Left colon (tissue), 2 donors: ENCODE results near the gene DNAJB13. TPM values are rescaled to one million over a fixed set of nuclear protein-coding genes. Genes with fewer than 3 reads are reported as not detected.

ENCODE experiments used
- ATAC-seq: fragments of 200-7000 bp; cut with Tn5 transposase; one replicate; pipeline ENCODE4 v1.9.1; 2020; ENCODE audit warnings: mild to moderate bottlenecking, moderate library complexity
- DNase-seq, 2 donors: peaks; one replicate each; pipeline ENCODE4 v3.0.0-alpha.2; 2020
- intact Hi-C, 2 donors: fragments of 100-400 bp; cut with DNase I in 1 of 2; cut with micrococcal nuclease in 1 of 2; formaldehyde crosslinking; loops; one replicate each; pipeline versions ENCODE4 v1.11.2 to v1.14.0; 2022; cut with DNase I, micrococcal nuclease
- total RNA-seq, 2 donors: library from RNA; stranded (reverse); fragmentation: NEBNext Ultra II Directional; extraction: Animal tissue kit (Norgen Biotek cat#: 25700); gene quantifications; one replicate each; pipeline ENCODE4 v1.2.1, GENCODE V29; 2021
- donor health status: DM: no; HTN: no; CAD: no.
- donor health status: DM: yes; HTN: yes; CAD: no.

The DNAJB13 gene
- total RNA-seq, 2 donors from 2014 or later: not detected

DNA sequence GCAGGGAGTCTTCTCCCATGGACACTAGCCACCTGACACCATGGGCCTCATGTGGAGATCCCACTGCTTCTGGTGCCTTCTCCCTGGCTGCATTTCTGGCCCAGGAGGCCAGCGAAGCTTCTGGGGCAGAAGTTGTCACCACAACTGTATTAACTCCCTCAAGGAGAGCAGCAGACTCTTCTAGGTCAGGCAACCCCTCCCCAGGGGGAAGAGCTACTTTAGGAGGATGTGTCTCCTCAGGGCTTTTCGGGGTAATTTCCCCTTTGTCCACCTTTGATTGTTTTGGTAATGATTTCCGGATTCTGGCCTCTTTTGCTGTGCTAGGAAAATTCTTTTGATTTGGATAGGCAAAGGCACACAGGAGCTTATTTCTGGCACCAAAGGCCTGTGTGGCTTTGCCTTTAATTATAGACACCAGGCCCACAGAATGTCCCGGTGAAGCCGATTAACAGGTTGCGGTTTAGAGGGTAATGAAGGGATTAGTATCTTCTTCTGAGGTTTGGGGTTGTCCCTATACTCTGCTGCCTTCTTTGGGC is 40.7 kb downstream of the DNAJB13 start:
- intact Hi-C loops: no loop called here
- peak in 1 of 2 donors; percentile 10 for DNase-seq
- no peak for ATAC-seq

GRCh38 chr11:73995247-73995646 is 44.4 kb downstream of the DNAJB13 start:
- ATAC-seq (peak; percentile 27), DNase-seq (no peak)
- intact Hi-C loops: no loop called here

DNA sequence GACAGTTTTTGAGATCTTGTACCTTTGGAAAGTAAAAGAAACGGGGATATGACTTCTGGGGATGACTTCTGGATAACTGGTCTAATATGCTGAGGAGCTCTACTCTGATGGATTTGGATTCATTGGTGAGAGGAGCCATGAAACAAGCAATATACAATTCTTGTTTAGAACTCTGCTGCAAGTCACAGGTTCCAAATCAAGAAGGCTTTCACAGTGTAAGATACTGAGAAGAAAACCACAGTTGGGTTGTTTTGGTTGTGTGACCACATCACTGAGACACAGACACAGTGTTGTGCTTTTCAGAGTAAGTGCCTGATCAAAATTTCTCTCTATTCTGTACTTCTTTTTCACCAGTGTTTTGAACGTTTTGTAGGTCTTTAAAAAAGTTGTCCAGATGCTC is 44.9 kb downstream of the DNAJB13 start:
- intact Hi-C loops: no loop called here
- DNase-seq: no peak
- ATAC-seq: peak; percentile 10

DNA sequence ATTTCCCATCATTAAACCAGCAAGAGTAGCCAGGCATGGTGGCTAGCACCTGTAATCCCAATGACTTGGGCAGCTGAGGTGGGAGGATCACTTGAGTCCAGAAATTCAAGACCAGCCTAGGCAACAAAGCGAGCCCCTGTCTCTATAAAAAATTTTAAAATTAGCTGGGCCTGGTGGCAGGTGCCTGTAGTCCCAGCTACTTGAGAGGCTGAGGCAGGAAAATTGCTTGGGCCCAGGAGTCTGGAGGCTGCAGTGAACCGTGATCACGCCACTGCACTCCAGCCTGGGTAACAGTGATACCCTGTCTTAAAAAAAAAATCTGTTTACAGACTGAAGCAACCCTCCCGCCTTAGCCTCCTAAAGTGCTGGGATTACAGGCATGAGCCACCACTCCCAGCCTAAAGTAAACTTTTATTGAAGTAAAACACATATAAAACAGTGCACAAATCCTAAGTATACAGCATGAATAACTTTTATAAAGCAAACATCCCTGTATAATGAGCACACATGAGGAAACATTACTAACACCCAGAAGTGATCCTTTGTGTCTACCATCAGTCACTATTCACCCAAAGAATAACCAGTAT is 45.4 kb downstream of the DNAJB13 start:
- peak; percentile 96 for ATAC-seq
- intact Hi-C loops: no loop called here
- DNase-seq: peak in 1 of 2 donors; percentile 24

DNA sequence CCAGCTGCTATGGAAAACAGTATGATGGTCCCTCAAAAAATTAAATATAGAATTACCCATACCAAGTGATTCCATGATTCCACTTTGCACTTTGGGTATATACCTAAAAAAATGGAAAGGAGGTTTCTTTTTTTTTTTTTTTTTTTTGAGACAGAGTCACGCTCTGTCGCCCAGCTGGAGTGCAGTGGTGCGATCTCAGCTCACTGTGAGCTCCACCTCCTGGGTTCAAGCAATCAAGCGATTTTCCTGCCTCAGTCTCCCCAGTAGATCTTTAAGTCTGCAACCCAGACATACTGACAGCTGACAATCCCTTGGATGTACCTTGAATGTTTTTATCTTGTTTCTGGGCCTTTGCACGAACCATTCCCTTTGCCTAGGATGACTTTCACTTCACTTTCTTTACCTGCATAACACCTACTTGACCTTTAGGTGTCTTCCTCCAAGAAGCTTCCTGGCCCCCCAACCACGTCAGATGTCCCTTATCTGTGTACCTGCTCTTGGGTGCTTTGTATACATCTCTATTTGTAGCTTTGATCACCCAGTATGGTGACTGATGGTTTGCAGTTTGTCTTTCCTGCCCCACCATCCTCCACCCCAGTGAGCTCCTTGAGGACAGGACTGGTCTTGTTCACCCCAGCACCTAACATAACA is 46.4 kb downstream of the DNAJB13 start:
- no peak for ATAC-seq
- DNase-seq: peak in 1 of 2 donors; percentile 10
- intact Hi-C loops: no loop called here

- peak in 1 of 2 donors; percentile 15 for DNase-seq
- ATAC-seq: no peak
- intact Hi-C loops: no loop called here
Measured at GRCh38 chr11:73998846-73999575, 48.2 kb downstream of the DNAJB13 start.

GRCh38 chr11:73999581-74000306 is 48.9 kb downstream of the DNAJB13 start:
- ATAC-seq: no peak

GRCh38 chr11:74000307-74001133 is 49.7 kb downstream of the DNAJB13 start:
- ATAC-seq: no peak
- intact Hi-C loops: no loop called here
- DNase-seq: peak in 1 of 2 donors; percentile 2

More at GRCh38 chr11:73999581-74000306, 48.9 kb downstream of the DNAJB13 start:
- intact Hi-C loops: no loop called here
- DNase-seq: peak in 1 of 2 donors; percentile 4

DNA sequence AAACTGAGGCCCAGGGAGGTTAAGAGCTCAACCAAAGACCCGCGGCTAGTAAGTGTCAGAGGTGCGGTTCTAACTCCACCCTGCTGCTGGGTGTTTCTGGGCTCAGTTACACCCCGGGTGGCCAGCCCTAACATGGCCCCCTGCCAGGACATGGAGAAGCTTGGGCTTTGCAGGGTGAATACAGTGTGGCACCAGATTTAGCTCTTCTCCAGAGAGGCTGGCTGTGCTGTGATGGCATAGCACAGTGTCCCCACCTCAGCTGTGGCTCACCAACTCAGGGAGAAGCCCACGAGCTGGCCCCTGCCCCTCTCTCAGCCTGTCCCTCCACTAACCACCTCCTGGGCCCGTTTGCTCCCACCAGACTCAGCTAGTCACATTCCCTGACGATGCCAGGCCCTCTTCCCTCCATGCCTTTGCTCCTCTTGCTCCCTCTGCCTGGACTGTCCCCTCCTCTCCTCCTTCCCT is 51.0 kb downstream of the DNAJB13 start:
- intact Hi-C loops: no loop called here
- ATAC-seq: no peak
- peak in 1 of 2 donors; percentile 12 for DNase-seq

GRCh38 chr11:74002832-74003231 is 52.0 kb downstream of the DNAJB13 start:
- no peak for ATAC-seq

DNA sequence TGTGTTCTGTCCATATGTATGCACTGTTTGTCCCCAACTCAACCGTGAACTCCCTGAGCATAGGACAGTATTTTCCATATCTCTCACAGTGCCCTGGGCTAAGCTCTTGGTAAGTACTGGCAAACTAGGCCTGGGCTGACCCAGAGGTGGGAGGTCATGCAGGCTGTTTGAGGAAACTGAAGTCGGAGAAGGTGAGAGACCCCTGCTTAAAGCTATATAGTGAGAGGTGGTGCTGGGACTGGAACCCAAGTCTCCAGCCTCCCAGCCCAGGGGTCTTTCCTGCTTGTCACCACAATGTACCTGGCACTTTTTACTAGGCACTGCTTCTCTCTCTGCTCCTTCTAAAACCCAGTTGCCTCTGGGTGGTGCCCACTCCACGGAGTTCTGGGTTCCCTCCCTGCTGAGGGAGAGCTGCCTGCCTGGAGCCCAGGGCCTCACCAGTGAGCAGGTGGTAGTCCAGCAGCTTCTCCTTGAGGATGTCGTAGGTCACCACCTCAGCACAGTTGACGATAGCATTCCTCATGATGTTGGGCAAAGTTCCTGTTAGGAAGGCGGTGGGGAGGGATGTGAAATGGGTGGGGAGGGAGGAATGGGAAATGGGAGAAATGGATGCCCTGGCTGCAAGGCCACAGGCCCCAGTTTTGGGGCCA is 53.3 kb downstream of the DNAJB13 start:
- DNase-seq (no peak), ATAC-seq (no peak)
- intact Hi-C loops: no loop called here

More at GRCh38 chr11:74002832-74003231, 52.0 kb downstream of the DNAJB13 start:
- no peak for DNase-seq
- intact Hi-C loops: no loop called here

DNA sequence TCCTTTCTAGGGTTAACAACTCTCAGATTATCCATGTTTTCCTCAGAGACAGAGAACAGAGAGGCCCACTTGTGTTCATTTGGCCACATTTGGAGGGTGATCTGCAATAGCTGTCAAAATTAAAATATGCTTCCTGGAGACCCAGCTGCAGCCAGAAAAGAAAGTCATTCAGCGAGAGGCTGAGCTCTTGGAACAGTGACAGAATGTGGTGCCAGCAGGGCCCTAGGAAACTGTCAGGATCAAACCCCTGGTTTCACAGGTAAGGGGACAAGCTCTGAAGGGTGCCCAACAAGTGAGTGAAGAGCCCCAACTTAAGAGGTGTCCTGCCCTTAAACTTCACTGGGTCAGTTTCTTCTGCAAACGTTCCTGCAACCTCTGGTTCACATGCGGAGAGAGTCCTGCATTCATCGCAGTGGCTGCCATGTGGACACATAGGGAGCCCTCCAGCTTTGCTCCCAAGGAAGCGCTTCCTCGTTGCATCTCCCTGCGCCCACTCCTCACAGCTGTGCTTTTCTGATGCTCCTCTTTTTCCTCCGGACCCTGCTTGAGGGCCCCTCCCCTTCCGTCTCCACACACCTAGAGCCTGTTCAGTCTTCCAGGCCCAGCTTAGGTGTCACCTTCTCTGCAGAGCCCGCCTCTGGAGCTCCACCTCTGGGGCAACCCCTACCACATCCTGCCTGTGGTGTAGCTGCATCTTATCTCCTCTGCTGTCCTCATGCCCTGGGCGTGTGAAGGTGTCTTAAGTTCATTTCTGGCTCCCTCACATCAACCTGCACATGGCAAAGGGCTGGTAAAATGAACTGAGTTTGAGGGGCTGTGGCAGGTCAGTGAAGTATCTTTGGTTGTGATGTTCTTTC is 54.2 kb downstream of the DNAJB13 start:
- ATAC-seq: peak; percentile 60

DNA sequence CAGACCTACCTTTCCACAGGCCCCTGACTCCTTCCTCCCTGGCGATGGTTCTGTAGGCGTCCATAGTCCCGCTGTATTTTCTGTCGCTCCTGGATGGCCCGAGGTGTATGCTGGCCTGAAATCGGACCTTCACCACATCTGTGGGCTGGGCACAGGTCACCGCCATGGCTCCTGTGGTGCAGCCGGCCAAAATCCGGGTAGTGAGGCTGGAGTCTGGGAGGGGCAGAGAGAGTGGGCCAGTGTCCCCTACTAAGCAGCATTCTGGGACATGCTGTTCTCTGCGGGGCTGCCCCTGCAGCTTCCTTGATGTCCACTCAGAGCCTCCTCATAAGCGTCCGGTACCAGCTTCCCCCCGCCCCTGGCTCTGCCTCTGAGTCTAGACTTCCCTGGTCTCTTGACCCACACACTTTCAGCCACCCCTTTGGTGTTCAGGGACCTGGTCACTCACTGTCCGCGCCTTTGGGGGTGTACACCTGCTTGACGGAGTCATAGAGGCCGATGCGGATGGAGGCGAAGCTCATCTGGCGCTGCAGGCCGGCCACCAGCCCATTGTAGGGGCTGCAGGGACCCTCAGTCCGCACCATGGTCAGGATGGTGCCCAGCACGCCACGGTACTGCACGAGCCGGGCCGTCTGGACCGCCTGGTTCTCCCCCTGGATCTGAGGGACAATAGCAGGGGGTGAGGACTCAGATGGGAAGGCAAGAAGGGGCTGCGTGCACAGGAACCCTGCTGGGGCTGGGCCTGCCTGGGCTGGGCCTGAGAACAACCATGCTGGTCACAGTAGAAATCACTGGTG is 55.1 kb downstream of the DNAJB13 start:
- intact Hi-C loops: no loop called here
- DNase-seq: no peak
- ATAC-seq: no peak

More for the DNA sequence above, 54.2 kb downstream of the DNAJB13 start:
- intact Hi-C loops: no loop called here
- peak in 1 of 2 donors; percentile 46 for DNase-seq

DNA sequence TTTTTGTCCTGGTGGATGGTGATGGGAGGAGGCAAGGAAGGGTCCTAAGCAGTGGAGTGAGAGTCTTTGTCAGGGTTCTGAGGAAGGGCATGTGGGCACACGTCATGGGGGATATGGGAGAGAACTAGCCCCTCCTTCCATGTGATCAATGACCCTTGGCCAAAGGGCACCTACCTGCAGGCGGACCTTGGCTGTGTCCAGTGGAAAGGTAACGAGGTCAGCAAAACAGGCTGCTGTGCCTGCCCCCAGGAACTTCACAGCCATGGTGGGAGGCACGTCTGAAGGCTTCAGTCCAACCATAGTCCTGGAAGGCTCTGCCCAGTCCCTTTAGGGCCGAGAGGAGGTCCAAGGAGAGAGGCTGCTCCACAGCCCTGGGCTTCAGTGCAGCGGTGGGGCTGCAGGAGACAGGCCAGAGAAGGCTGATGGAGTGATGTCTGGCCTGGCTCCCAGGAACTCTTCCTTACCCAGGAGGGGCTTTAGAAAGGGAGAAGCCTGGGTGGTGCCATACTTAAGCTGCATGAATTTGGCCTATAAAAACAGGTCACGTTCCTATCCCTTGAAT is 56.0 kb downstream of the DNAJB13 start:
- DNase-seq (no peak), ATAC-seq (no peak)
- intact Hi-C loops: no loop called here

DNA sequence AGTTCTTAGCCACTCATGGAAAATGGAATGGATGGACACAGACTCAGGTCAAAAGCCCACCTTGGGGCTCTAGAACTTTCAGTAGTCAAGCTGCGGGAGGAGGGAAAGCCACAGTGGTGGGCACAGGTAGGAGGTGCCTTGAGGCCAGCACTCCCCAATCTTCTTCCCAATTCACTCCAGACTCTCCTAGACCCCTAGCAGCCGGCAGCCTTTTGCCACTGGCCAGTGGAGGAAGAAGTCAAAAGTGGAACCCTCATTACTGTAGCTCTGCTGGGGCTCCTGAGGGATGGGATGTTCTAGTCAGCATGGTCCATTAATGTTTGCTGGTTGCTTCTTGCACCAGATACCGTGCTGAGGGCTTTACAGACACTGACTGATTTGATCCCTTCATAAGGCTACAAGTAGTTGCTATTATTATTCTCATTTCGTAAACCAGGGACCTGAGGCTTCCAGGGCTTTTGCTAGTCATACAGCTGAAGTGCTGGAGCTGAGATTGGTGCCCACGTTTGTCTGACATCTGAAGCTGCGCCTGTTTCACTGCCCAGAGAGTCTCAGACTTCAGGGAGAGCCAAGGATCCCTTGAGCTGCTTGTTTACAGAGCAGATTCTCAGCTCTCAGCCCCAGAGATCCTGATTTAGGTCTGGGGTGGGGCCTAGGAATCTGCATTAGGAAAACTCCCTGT is 57.0 kb downstream of the DNAJB13 start:
- DNase-seq: no peak
- intact Hi-C loops: no loop called here
- no peak for ATAC-seq
